Peyer's patch (tissue), 4 donors: ENCODE results near the gene AKR7A2. TPM values are rescaled to one million over a fixed set of nuclear protein-coding genes. Genes with fewer than 3 reads are reported as not detected.
"Not testable (repeated sequence)": the region's sequence is repeated elsewhere in the genome, so short reads cannot be mapped to it uniquely, and the experiment has no call there.

Experiments used
- DNase-seq, 3 donors: peaks; one replicate each; pipeline ENCODE4 v3.0.0-alpha.2; 2017 to 2019
- H3K27ac ChIP-seq, 4 donors: fragments of 200-600 bp; sonication (generic); one replicate each; pipeline ENCODE4 v1.5.1; 2016 to 2019
- H3K27me3 ChIP-seq, 2 donors: fragments of 200-600 bp; sonication (generic); one replicate each; pipeline ENCODE4 v1.5.1; 2019
- H3K36me3 ChIP-seq, 3 donors: fragments of 200-600 bp; sonication (generic); one replicate each; pipeline ENCODE4 v1.5.1; 2016 to 2019
- H3K4me1 ChIP-seq, 4 donors: fragments of 200-600 bp; sonication (generic); one replicate each; pipeline ENCODE4 v1.5.1; 2016 to 2019
- H3K4me3 ChIP-seq, 4 donors: fragments of 200-600 bp; sonication (generic); 1 replicate in 3 of 4; 2 replicates in 1 of 4; pipeline ENCODE4 v1.5.1; 2016 to 2019; ENCODE audit warnings: mild to moderate bottlenecking in 1 of 4
- H3K9me3 ChIP-seq, 4 donors: fragments of 200-600 bp; sonication (generic); one replicate each; pipeline ENCODE4 v1.5.1; 2016 to 2019; ENCODE audit warnings: mild to moderate bottlenecking in 1 of 4
- POLR2A ChIP-seq, 2 donors: fragments of 450-650 bp; IDR thresholded peaks; one replicate each; pipeline ENCODE4 v1.5.1; 2017; ENCODE audit warnings: antibody characterized with exemption in 2 of 2, mild to moderate bottlenecking in 2 of 2, moderate library complexity in 2 of 2
- total RNA-seq, 4 donors: library from RNA; depleted of rRNA; stranded (reverse); fragments of >200 nt; gene quantifications; one replicate each; pipeline ENCODE4 v1.1.0, GENCODE V29; 2016
- TF ChIP-seq, protein P1 (sequence below), 6 experiments: fragments of 450-650 bp in 4 of 6; fragments of 200-600 bp in 2 of 6; sonication (generic) in 1 of 6; IDR thresholded peaks; one replicate each; pipeline ENCODE4 v1.5.1; 2017 to 2019; ENCODE audit warnings: antibody characterized with exemption in 6 of 6, mild to moderate bottlenecking in 3 of 6, moderate library complexity in 1 of 6

Gene AKR7A2
- total RNA-seq, 4 donors from 2014 or later = 56.1 to 168 (median 137) TPM

DNA sequence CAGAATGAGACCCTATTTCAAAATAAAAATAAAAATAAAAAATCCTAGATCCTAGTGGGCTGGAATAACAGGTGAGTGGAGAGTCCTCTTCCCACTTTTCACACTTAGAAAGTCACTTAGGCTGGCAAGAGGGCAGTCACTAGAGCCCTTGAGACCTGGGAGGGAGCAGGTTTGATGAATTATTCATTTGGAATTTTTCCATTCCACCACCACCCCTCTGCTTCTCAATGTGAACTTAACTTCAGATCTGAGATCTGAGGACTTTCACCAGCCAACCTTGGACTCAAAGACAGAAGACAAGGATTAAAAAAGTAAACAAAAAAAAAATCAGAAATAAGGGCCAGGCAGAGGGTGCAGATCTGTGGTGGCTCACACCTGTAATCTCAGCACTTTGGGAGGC lies 39.9 kb downstream of the AKR7A2 start:
- no peaks in the 10 kb centered on the region for H3K27me3 ChIP-seq
- H3K9me3 ChIP-seq = no peaks in the 10 kb centered on the region
- H3K4me1 ChIP-seq = peaks cover 0 to 12% (median 0%) of the 10 kb centered on the region in 4 donors
- no peak for DNase-seq
- peaks cover 0 to 20% (median 0%) of the 10 kb centered on the region in 3 donors for H3K36me3 ChIP-seq
- H3K4me3 ChIP-seq = peak overlapping the region in 2 of 4 donors; percentile 42 to 60
- TF ChIP-seq, protein P1, sequence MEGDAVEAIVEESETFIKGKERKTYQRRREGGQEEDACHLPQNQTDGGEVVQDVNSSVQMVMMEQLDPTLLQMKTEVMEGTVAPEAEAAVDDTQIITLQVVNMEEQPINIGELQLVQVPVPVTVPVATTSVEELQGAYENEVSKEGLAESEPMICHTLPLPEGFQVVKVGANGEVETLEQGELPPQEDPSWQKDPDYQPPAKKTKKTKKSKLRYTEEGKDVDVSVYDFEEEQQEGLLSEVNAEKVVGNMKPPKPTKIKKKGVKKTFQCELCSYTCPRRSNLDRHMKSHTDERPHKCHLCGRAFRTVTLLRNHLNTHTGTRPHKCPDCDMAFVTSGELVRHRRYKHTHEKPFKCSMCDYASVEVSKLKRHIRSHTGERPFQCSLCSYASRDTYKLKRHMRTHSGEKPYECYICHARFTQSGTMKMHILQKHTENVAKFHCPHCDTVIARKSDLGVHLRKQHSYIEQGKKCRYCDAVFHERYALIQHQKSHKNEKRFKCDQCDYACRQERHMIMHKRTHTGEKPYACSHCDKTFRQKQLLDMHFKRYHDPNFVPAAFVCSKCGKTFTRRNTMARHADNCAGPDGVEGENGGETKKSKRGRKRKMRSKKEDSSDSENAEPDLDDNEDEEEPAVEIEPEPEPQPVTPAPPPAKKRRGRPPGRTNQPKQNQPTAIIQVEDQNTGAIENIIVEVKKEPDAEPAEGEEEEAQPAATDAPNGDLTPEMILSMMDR (IDR thresholded peaks at IDR 0.05) = no peak
- TF ChIP-seq POLR2A (IDR thresholded peaks at IDR 0.05) = no peak
- peak overlapping the region in 3 of 4 donors; percentile 57 to 93 (median 90) for H3K27ac ChIP-seq

DNA sequence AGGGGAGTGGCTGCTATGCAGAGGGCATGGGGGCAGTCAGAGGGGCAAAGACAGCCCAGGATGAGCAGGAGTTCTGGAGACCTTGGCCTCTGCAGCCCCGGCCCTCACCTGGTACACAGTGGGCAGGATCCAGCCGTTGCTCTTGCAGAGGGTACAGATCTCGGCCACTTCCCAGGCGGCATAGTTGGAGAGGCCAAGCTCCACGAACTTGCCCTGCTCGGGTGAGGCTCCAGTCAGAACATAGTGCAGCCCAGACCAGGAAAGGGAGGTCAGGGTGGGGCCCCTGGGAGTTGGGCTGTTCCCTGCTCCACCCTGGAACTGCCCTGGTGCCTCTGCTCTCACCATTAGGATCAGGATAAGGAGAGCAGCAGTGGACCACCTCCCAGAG lies 41.6 kb downstream of the AKR7A2 start:
- H3K36me3 ChIP-seq = peaks cover 0 to 27% (median 0%) of the 10 kb centered on the region in 3 donors
- DNase-seq = peak in 2 of 3 donors; percentile 70 to 77
- peak overlapping the region in 3 of 4 donors; percentile 32 to 90 (median 78) for H3K27ac ChIP-seq
- H3K4me1 ChIP-seq = peaks cover 0 to 12% (median 0%) of the 10 kb centered on the region in 4 donors
- peak overlapping the region in 1 of 4 donors; percentile 17 for H3K4me3 ChIP-seq
- H3K27me3 ChIP-seq, H3K9me3 ChIP-seq: not testable (repeated sequence)

GRCh38 chr1:19269427-19270342 lies 42.3 kb downstream of the AKR7A2 start:
- peak overlapping the region in 2 of 4 donors; percentile 78 to 90 for H3K27ac ChIP-seq

GRCh38 chr1:19268445-19268844 lies 43.5 kb downstream of the AKR7A2 start:
- Histone ChIP-seq H3K27ac (no peak overlapping the region), H3K27me3 (no peaks in the 10 kb centered on the region), H3K9me3 (no peaks in the 10 kb centered on the region), H3K36me3 (peaks cover 0 to 25% (median 0%) of the 10 kb centered on the region in 3 donors), H3K4me3 (no peak overlapping the region), H3K4me1 (peaks cover 0 to 12% (median 0%) of the 10 kb centered on the region in 4 donors)
- TF ChIP-seq, protein P1 (IDR thresholded peaks at IDR 0.05) = no peak
- no peak for TF ChIP-seq POLR2A (IDR thresholded peaks at IDR 0.05)
- DNase-seq = no peak

More at GRCh38 chr1:19269427-19270342, 42.3 kb downstream of the AKR7A2 start:
- DNase-seq, H3K4me3 ChIP-seq, H3K27me3 ChIP-seq, H3K9me3 ChIP-seq: not testable (repeated sequence)
- Histone ChIP-seq H3K4me1 (peaks cover 0 to 12% (median 0%) of the 10 kb centered on the region in 4 donors), H3K36me3 (peaks cover 0 to 27% (median 0%) of the 10 kb centered on the region in 3 donors)

- Histone ChIP-seq H3K4me1 (no peaks in the 10 kb centered on the region), H3K4me3 (no peak overlapping the region), H3K27me3 (no peaks in the 10 kb centered on the region), H3K9me3 (no peaks in the 10 kb centered on the region), H3K36me3 (peaks cover 0 to 53% (median 0%) of the 10 kb centered on the region in 3 donors), H3K27ac (no peak overlapping the region)
- no peak for DNase-seq
- TF ChIP-seq POLR2A (IDR thresholded peaks at IDR 0.05) = no peak
- TF ChIP-seq, protein P1 (IDR thresholded peaks at IDR 0.05) = no peak
These were observed 49.2 kb downstream of the AKR7A2 start for GRCh38 chr1:19262744-19263143.

- no peaks in the 10 kb centered on the region for H3K9me3 ChIP-seq
- peaks cover 0 to 60% (median 0%) of the 10 kb centered on the region in 3 donors for H3K36me3 ChIP-seq
- no peak for TF ChIP-seq POLR2A (IDR thresholded peaks at IDR 0.05)
- TF ChIP-seq, protein P1 (IDR thresholded peaks at IDR 0.05) = no peak
- DNase-seq = no peak
- H3K4me3 ChIP-seq = no peak overlapping the region
- H3K27ac ChIP-seq = no peak overlapping the region
- H3K4me1 ChIP-seq = no peaks in the 10 kb centered on the region
- no peaks in the 10 kb centered on the region for H3K27me3 ChIP-seq
These were observed 49.9 kb downstream of the AKR7A2 start for GRCh38 chr1:19262047-19262446.
